PC-9 (cell line): ENCODE measurements around the gene OR2AJ1. TPM values are rescaled to one million over a fixed set of nuclear protein-coding genes. Genes with fewer than 3 reads are reported as not detected.

Source experiments
- BruUV-seq: library from RNA; stranded (reverse); fragments of 400-500 nt; replicated peaks from 2 replicates; lab custom pipeline; 2021; lab: Mats Ljungman, UMichigan
- CTCF ChIA-PET: fragments of 300-600 bp; sonication (Branson Sonifier 250); formaldehyde crosslinking; loops from one replicate; lab custom pipeline; 2022; ENCODE audit warnings: antibody characterized with exemption; lab: Charles Lee
- POLR2A ChIA-PET: fragments of 300-600 bp; sonication (Branson Sonifier 250); formaldehyde crosslinking; loops from one replicate; lab custom pipeline; 2022; ENCODE audit warnings: antibody characterized with exemption; ENCODE audit not compliant: unreplicated experiment; lab: Charles Lee
- DNase-seq, 2 experiments: peaks; one replicate each; pipeline versions ENCODE4 v3.0.0 to v3.0.0-alpha.2; 2015 to 2022; ENCODE audit warnings: mixed read lengths in 1 of 2
- H2AFZ ChIP-seq: fragments of 200-600 bp; sonication (generic); 2 replicates; pipeline ENCODE4 v1.8.1; 2017; ENCODE audit warnings: antibody characterized with exemption
- H3F3A ChIP-seq: fragments of 200-600 bp; sonication (generic); 2 replicates; pipeline ENCODE4 v1.8.1; 2017; ENCODE audit warnings: antibody characterized with exemption, mild to moderate bottlenecking, low read depth; ENCODE audit not compliant: insufficient read depth
- H3K27ac ChIP-seq: fragments of 200-600 bp; sonication (generic); 2 replicates; pipeline ENCODE4 v1.6.1; 2016; ENCODE audit warnings: mixed run types
- H3K27me3 ChIP-seq: fragments of 200-600 bp; sonication (generic); 2 replicates; pipeline ENCODE4 v1.6.1; 2016; ENCODE audit warnings: low read depth, mixed run types; ENCODE audit not compliant: insufficient read depth
- H3K36me3 ChIP-seq: fragments of 200-600 bp; sonication (generic); 2 replicates; pipeline ENCODE4 v1.6.1; 2016; ENCODE audit warnings: low read depth, mixed run types
- H3K4me1 ChIP-seq: fragments of 200-600 bp; sonication (generic); replicated peaks from 2 replicates; pipeline ENCODE4 v1.6.1; 2016; ENCODE audit warnings: mixed run types; ENCODE audit not compliant: insufficient read depth
- H3K4me2 ChIP-seq: fragments of 200-600 bp; sonication (generic); 2 replicates; pipeline ENCODE4 v1.6.1; 2017; ENCODE audit warnings: mixed run types
- H3K4me3 ChIP-seq: fragments of 200-600 bp; sonication (generic); 2 replicates; pipeline ENCODE4 v1.6.1; 2016; ENCODE audit warnings: mixed run types
- H3K79me2 ChIP-seq: fragments of 200-600 bp; sonication (generic); 2 replicates; pipeline ENCODE4 v1.6.1; 2017; ENCODE audit warnings: low read depth, mixed run types
- H3K9me2 ChIP-seq: fragments of 200-600 bp; sonication (generic); 2 replicates; pipeline ENCODE4 v1.8.1; 2017; ENCODE audit warnings: mild to moderate bottlenecking; ENCODE audit not compliant: insufficient read depth
- H3K9me3 ChIP-seq: fragments of 200-600 bp; sonication (generic); 2 replicates; pipeline ENCODE4 v1.8.1; 2016; ENCODE audit warnings: low read depth; ENCODE audit not compliant: insufficient read depth
- H4K20me1 ChIP-seq: fragments of 200-600 bp; sonication (generic); 2 replicates; pipeline ENCODE4 v1.8.1; 2017; ENCODE audit not compliant: insufficient read depth
- CTCF ChIP-seq: fragments of 200-600 bp; sonication (generic); conservative IDR thresholded peaks from 2 replicates; pipeline ENCODE4 v1.6.1; 2017; ENCODE audit warnings: mixed run types, antibody characterized with exemption, mild to moderate bottlenecking, moderate library complexity
- EZH2 ChIP-seq: fragments of 200-600 bp; sonication (generic); IDR thresholded peaks from 2 replicates; pipeline ENCODE4 v1.8.0; 2017; ENCODE audit warnings: antibody characterized with exemption, low read depth
- intact Hi-C: fragments of 100-400 bp; cut with micrococcal nuclease; formaldehyde crosslinking; loops from one replicate; pipeline ENCODE4 v1.10.0; 2022; ENCODE audit not compliant: unreplicated experiment
- total RNA-seq: library from RNA; stranded (reverse); gene quantifications from 2 replicates; pipeline ENCODE4 v1.2.3, GENCODE V29; 2021

OR2AJ1 gene
- total RNA-seq, 1 experiment from 2014 or later, result not detected

- Histone ChIP-seq H2AFZ (no peak overlapping the region), H3K4me3 (no peak overlapping the region), H3K9me3 (no peaks in the 10 kb centered on the region), H3K36me3 (no peaks in the 10 kb centered on the region), H3K4me1 (no peaks in the 10 kb centered on the region), H3K4me2 (no peak overlapping the region), H4K20me1 (no peaks in the 10 kb centered on the region), H3K27me3 (no peaks in the 10 kb centered on the region), H3K79me2 (no peaks in the 10 kb centered on the region), H3K27ac (no peak overlapping the region), H3F3A (no peaks in the 10 kb centered on the region), H3K9me2 (no peaks in the 10 kb centered on the region)
- TF ChIP-seq EZH2 (no peak), CTCF (no peak)
- BruUV-seq, result no TSS peak
- intact Hi-C loops, result no loop called here
- ChIA-PET CTCF (no interaction called here), POLR2A (no interaction called here)
- no peak for DNase-seq
Measured at GRCh38 chr1:247942624-247943023, 17.9 kb downstream of the OR2AJ1 start.

GRCh38 chr1:247948558-247948957, 23.9 kb downstream of the OR2AJ1 start, which contains the start of gene OR2L8:
OR2L8 (plus strand) TSS chr1:247948858; CDS start chr1:247948858, 0 bp downstream.
- intact Hi-C loops, result no loop called here
- H3K27ac ChIP-seq, result no peak within 1 kb of the TSS
- ChIA-PET CTCF (no interaction called here), POLR2A (no interaction called here)
- no peaks in the 10 kb centered on the region for H3K9me2 ChIP-seq
- no peak for DNase-seq
- no peaks in the 10 kb centered on the region for H4K20me1 ChIP-seq
- H3K4me1 ChIP-seq, result no peaks in the 10 kb centered on the region
- H3K4me2 ChIP-seq, result no peak within 1 kb of the TSS
- no peak within 1 kb of the TSS for H3K4me3 ChIP-seq
- H3F3A ChIP-seq, result no peaks in the 10 kb centered on the region
- TF ChIP-seq CTCF, result no peak
- TF ChIP-seq EZH2, result no peak
- H3K27me3 ChIP-seq, result no peaks in the 10 kb centered on the region
- H2AFZ ChIP-seq, result no peak within 1 kb of the TSS
- no peaks in the 10 kb centered on the region for H3K36me3 ChIP-seq
- no TSS peak for BruUV-seq
- no peaks in the 10 kb centered on the region for H3K79me2 ChIP-seq
- no peaks in the 10 kb centered on the region for H3K9me3 ChIP-seq

GRCh38 chr1:247953408-247953807, 28.7 kb downstream of the OR2AJ1 start:
- Histone ChIP-seq H3K4me3 (no peak overlapping the region), H3K4me1 (no peaks in the 10 kb centered on the region), H3K27ac (no peak overlapping the region), H2AFZ (no peak overlapping the region), H3K4me2 (no peak overlapping the region), H3K9me3 (no peaks in the 10 kb centered on the region), H3K27me3 (no peaks in the 10 kb centered on the region), H3F3A (no peaks in the 10 kb centered on the region), H4K20me1 (no peaks in the 10 kb centered on the region), H3K36me3 (no peaks in the 10 kb centered on the region), H3K79me2 (no peaks in the 10 kb centered on the region), H3K9me2 (no peaks in the 10 kb centered on the region)
- no peak for DNase-seq
- CTCF ChIA-PET, result no interaction called here
- no TSS peak for BruUV-seq
- TF ChIP-seq CTCF, result no peak
- TF ChIP-seq EZH2, result no peak
- intact Hi-C loops, result no loop called here
- POLR2A ChIA-PET, result no interaction called here
